ENCODE measurements around the gene HS3ST4.
A peak's percentile ranks its signal among the peaks of the same experiment; 100 is the strongest.

Gene HS3ST4

DNA sequence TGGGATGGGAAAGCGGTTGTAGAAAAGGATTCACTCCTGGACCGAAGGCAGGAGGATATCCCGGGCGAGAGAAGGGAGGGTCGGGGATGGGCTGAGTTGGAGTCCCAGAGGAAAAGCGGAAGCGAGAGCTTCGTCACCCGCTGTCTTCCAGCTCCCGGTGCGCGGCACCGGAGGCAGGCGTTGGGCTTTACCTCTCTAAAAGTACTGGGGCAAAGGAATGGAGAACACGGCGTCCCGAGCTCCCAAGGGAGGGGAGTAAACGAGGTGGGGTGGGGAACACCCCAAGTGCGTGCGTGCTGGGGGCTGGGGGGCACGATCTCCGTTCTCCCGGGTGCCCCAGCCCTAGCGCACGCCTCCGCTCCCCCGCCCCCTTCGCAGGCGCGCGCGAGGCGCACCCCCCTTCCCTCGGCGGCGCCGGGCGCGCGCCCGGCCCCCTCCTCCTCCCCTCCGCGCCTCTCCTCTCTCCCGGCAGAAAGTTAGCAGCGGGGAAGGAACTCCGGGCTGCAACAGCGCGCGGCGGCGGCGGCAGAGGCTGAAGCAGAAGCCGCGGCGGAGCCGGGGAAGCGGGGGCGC, at the start of gene HS3ST4:
TSS of gene HS3ST4 (plus strand) at position 441 of the 573 bp plus-strand sequence.
- no peak for DNase-seq

DNA sequence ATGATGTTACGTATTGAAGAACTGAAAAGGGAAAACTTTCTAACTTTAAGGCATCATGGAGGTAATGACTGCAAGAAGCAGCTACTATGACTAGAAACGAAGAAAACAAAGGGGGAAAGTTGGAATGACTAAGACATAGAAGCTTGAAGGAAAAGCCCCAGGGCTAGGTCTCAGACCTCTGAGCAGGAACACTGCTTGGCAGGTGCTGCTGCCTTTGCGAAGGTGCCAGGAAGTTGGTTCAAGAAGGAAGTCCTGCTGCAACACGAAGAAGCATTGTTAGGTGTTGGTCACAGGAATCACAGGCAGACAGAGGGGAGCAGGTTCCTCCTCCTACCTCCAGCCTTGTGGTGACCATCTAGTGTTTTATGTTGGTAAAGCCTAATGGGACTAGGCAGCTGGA, 48.1 kb upstream of the HS3ST4 start:
- DNase-seq = no peak

DNA sequence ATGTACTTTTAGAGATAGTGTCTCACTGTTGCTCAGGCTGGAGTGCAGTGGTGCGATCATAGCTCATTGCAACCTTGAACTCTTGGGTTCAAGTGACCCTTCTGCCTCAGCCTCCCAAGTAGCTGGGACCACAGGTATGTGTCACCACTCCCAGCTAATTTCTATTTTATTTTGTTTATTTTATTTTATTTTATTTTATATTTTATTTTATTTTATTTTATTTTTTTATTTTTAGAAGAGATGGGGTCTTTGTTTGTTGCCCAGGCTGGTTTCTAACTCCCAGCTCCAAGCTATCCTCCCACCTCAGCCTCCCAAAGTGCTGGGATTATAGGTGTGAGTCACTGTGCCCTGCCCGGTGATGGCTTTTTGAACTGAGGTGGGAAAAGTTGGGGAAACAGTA, 35.1 kb upstream of the HS3ST4 start:
- DNase-seq = no peak

DNA sequence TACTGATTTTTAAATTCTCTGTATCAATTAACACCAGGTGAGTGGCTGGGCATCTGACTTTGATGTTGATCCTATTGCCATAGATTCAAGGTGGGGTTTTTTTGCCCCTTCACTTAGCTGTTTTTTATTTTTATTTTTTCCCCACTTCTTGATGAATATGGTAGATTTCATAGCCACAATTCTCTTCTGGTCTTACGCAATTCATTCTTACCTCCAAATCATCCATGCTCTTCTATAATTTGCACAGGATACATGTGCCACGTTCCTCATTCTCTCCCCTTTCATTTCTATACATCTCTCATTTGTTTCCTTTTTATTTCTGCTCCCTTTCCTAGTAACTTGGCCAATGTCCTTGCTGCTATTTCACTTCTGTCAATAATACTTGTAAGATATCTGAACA, 14.9 kb upstream of the HS3ST4 start:
- no peak for DNase-seq

DNA sequence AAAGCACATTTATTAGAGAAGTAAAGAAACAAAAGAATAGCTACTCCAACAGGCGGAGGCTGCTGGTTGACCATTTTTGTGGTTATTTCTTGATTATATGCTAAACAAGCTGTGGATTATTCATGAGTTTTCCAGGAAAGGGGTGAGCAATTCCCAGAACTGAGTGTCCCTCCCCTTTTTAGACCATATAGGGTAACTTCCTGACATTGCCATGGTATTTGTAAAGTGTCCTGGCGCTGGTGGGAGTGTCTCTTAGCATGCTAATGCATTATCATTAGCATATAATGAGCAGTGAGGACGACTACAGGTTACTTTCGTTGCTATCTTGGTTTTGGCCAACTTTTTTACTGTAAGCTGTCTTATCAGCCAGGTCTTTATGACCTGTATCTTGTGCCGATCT, 12.2 kb upstream of the HS3ST4 start:
- DNase-seq = no peak

DNA sequence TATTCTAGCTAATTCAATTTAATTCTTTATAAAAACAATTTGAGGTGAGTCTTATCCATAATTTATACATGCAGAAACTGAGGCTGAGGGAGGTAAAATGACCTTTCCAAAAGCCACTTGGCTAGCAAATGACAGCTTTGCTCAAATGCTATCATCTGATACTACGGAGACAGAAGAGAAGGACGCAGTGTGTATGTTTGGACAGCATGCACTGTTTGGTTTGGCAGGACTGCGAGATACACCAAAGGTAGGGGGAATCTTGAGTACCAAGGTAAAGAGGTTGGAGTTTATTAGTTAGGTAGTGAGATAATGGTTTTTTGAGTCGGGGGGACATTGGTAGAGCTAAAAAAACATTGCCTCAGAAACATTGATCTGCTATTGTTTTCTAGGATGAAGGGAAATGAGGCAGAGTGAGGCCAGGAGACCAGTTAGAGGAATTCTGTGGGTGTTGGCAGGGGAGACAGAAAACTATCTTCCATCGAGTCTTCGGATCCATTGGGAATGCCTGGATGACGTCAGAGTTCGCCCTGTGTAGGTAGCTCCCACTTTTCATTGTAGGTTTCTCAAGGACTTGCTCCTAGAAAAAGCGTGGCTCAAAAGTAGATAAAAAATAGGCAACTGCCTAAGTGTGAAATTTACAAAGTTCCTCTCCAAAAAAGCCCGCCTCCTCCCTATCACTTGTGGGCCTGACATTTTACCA, 2.5 kb upstream of the HS3ST4 start:
- DNase-seq = no peak

DNA sequence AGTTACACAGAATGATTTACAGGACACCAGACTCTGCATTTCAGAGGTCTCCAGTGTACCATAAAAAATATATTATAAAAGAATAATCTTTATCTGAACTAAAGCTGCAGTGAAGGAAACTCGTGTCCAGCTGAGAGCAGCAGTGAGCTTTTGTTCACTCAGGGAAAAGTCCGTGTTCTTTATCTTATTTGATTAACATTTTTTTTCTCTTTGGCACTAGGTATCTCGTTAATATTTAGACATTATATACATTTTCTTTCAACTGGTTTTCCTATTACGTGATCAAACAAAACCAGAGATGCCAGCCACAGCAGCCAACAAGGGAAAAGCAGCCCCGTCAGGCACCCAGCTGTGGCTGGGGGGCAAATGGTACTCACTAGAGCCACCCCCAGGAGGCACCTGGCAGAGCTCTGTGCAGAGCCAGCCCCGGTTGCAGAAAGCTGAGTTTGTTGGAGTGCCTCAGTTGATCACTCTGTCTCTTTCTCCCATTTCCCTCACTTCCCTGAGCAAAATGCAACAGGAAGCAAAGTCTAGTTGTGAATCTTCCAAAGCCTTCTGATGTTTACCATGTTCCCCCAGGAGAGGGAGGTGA, 1.1 kb upstream of the HS3ST4 start:
- DNase-seq = no peak

DNA sequence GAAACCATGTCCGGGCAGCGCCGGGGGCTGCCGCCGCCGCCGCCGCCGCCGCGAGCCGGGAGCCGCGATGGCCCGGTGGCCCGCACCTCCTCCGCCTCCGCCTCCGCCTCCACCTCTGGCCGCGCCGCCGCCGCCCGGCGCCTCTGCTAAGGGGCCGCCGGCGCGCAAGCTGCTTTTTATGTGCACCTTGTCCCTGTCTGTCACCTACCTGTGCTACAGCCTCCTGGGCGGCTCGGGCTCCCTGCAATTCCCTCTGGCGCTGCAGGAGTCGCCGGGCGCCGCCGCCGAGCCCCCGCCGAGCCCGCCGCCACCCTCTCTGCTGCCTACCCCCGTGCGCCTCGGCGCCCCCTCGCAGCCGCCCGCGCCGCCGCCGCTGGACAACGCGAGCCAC, 587 bp downstream of the HS3ST4 start:
- no peak for DNase-seq

DNA sequence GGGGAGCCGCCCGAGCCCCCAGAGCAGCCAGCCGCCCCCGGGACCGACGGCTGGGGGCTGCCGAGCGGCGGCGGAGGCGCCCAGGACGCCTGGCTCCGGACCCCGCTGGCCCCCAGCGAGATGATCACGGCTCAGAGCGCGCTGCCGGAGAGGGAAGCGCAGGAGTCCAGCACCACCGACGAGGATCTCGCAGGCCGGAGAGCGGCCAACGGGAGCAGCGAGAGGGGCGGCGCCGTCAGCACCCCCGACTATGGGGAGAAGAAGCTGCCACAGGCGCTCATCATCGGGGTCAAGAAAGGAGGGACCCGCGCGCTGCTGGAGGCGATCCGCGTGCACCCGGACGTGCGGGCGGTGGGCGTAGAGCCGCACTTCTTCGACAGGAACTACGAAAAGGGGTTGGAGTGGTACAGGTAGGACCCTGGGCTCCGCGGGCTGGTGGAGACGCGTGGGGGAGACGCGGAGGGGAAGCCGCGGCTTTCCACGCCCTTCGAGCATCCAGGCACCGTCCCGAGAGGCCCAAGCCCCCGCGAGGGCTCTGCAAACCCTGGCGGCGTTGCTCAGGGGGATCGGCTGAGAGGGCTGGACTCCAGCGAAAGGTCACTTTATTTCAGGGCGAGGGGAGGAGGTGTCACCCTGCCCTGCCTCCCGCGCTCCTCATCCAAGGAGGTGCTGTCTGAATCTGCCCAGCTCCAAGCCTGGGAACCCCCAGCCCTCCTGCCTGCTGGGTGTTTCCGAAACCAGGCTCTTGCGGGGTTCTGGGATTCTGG, 1.2 kb downstream of the HS3ST4 start:
- no peak for DNase-seq

DNA sequence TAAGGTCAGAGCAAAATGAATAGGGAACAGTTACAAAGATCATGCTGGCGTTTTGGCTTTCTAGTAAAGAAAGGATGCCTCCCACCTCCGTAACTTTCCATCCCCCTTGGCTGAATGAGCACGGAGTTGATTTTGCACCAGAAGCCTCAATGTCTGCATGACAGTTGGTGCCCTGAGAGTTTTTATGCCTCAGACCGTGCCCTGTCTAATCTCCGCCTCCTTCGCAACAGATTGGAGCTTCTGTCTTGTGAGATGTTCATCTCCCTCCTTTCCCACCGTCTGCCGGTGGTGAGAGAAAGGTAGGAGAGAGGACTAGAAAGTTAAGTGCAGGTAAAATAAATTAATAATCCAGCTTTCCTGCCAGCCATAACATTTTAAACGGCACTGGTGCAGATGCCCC, 1.9 kb downstream of the HS3ST4 start:
- DNase-seq = no peak

DNA sequence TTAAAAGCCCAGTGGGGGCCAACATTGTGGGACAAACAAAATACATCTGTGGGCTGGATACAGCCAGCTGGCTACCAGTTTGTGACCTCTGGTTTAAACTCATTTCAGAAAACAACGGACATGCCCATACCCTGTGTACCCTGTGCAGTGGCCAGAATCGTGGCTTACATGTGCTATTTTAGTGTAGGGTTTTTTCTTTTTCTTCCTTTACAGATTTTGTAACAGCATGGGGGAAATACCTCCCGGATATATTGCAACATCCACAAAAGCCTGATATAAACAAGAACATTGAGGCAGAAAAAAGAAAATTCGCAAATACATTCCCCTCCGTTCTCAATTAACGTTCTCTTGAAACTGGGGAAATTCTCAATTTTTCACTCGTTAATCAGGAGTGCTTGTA, 7.3 kb downstream of the HS3ST4 start:
- DNase-seq = no peak

DNA sequence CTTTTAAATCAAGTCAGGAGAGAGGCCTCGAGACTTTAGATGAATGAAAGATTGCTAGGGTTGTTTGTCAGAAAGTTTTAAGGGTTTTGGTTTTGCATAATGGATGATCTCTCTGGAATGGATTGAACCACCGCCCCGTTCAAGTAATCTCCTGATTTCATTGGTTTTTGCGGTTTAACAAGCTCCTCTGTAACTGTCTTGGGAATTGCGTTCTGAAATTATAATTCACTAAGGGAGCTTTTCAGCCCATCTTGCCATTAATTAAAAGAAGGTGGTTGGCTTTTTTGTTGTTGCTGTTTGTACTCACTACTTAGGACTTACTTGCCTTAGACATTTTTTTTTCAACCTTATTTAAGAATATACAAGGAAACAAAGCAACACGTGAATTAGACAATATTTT, 8.8 kb downstream of the HS3ST4 start:
- DNase-seq = no peak

DNA sequence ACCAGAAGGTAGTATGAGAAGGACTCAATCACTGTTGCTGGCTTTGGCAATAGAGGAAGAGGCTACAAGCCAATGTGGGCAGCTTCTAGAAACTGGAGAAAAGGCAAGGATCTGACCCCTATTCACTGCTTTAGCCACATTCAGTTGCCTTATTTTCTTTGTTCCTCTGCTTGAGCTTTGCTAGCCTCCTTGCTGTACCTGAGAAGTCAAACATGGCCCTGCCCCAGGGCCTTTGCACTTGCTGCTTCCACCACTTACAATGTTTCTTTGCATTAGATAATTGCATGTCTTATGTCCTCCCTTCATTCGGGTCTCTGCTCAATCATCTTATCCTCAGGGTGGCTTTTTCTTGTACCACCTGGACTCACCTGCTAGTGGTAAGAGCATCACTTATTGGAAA, 15.8 kb downstream of the HS3ST4 start:
- no peak for DNase-seq

DNA sequence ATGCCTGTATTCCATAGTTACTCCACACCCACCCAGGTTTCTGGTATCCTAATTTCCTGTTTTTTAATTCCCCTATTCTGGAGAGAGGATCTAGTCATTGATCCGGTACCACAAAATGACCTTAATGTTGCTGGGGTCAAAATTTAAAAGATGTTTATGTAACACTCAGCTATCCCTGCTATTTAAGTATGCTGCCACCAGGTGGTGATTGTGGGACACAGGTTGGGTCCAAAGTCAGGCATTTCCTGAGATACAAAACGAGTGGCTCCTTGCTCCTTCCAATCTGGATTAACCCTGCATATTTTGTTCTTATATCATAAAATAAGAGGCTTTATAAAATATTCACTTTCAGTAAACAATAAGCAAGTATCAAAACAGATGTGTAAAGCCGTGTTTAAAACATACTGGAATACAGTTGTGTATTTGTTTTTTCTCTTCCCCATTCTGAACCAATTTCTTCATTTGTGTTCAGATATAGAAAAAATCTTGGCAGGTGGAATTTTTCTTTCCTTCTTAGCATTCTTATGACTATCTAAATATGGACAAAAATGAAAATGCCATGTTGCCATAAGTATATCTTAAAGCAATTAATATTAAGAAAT, 16.3 kb downstream of the HS3ST4 start:
- peak in 1 of 2 donors; percentile 3 for DNase-seq

DNA sequence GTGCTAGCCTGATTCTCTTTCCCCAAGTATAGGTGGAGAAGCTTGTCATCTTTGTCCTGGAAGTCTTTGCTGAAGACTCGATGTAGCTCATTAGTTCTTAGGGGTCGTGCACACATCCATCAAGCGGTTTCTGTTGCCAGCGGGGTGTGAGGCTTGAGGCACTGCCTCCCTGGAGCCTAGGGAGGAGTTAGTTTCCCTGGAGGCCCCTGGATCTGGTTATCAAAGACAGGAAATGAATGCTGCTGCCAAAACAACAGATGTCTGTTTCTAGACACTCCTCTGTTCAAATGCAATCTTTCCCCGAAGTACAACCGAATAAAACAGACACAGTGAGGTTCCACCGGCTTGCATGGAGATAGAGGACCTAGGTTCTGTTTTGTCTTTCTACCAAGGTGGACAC, 17.5 kb downstream of the HS3ST4 start:
- DNase-seq = no peak

DNA sequence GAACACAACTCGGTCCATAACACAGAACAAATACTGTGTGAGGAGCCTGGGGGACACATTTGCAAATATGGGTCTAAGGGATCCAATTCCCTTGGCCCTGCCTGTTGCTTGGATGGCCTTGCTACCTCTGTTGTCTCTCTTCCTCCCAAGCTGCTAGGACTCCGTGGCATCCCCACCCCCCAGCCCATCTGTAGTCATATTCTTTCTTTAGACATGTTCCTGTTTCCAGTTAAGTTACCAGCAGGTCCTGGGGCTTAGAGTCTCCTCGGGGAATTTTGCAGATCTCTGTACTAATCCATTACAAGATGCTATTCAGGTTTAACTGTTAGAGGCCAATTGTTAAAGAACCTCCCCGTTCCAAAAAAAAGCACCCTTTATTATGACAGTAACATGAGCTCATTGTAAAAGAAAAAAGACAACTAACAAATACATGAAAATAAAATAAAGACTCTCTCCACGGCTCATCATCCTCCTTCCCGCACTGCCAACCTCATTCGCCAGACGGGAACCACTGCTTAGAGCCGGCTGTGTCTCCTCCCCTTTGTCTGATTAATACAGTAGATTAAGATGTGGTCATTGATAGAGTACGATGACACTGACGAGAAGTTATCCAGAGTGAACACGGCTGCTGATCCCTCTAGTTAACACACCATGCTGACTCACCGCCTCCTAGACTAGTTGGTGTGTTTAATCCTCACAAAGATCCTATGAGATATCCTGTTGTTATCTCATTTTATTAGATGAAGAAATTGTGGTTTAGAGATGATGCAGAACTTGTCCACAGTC, 22.2 kb downstream of the HS3ST4 start:
- DNase-seq = no peak

DNA sequence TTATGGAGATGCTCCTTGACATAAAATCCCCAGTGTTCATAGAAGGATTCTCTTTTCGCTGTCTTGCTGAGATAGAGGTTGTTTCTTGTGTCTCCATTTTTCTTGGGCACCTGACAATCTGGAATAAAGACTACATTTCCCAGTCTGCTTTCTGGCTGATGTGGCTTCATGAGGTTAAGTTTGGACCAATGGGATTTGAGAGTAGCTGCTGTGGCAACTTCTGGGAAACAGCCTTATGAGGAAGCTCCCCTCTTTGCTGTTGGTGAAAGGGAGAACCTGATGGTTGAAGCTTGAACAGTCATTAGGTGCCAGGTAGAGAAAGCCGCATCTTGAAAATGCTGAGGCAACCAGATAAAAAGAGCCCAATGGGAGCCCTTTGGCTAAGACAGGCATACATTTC, 24.4 kb downstream of the HS3ST4 start:
- no peak for DNase-seq

DNA sequence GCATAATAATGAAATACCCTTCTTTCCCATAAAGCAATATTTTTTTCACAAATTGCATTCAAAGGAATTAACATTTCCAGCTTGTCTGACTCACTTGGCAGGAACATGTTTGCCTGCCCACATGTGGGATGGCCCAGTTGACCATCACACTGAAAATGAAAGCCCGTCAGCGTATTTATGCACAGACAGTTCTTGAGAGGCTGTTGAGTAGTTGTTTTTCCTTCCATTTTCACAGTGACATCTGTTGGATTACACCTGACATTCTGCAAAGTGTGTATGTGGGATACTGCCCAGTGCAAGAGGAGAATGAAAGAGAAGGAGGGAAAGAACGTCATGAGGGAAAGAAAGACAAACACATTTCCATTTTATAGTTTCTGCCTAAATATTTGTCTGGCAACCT, 29.7 kb downstream of the HS3ST4 start:
- DNase-seq = no peak

DNA sequence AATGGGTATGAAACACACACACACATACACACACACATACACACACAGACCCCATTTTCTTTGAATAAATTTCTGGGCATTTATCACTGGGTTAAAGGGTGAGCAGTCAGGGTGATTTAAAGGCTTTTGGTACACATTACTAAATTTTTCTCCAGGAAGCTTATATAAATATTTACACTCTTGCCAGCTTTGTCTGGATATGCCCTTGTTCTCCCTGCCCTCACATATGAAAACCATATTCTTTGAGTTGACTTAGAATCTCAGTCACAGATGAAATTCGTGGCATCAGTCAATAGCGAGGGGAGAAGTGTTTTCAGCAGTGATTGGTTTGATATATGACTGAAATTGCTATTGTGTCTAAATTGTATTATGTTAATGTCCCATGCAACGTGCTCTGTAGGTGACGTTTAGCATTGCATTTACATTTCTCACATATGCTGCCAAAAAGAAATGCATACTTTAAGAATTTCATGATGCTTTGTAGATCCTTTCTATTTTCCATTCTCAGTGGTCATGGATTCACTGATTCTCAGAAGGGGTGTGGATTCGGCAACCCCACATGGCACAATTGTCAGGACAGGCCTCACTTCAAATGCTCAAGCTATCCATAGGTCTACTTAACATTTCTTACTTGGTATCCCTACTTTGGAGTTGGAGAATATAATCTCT, 34.8 kb downstream of the HS3ST4 start:
- no peak for DNase-seq

DNA sequence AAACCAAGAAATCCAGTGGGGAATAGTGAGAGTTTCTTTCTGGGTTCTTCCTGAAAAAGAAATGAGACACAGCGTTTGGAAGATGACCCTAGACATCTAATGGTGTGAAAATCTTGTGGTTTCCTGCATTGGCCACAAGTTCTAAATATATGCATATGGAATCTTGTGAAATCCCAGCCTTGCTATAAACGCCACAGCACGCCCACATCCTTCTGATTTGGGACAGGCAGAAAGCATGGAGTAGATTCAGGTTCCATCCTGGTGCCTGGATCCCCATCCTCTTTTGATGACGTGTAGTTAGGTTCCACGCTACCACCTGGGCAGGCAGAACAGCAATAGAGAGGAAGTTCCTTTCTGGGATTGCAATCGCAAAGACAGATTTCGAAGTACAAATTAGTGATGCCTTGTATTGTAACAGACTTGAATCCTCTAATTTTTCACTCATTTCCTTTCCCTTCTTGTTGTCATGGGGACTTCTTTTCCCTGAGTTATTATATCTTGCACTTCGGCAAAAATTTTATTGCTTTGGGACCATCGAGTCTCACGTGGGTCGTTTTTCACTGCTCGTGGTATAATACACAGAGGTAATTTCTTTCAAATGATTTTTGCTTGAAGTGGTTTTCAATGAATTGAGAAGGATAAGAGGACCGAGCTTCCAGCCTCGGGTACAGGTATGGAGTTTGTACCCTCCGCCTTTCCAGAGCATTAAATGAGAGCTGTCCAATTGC, 37.6 kb downstream of the HS3ST4 start:
- no peak for DNase-seq

DNA sequence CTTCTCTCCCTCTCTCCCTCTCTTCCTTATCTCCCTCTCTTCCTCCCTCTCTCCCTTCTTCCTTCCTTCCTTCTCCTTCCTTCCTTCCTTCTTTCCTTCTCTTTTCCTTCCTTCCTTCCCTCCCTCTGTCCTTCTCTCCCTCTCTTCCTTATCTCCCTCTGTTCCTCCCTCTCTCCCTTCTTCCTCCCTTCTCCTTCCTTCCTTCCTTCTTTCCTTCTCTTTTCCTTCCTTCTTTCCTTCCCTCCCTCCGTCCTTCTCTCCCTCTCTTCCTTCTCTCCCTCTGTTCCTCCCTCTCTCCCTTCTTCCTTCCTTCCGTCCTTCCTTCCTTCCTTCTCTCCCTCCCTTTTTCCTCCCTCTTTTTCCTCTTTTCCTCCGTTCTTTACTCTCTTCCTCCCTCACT, 38.6 kb downstream of the HS3ST4 start:
- no peak for DNase-seq
